ENCODE data around the gene DACH1.

DACH1 gene

GRCh38 chr13:71483733-71484132 lies 383.3 kb downstream of the DACH1 start:
- Mint-ChIP-seq H3K4me3 (no peak overlapping the region), H3K27me3 (no peaks in the 10 kb centered on the region), H3K4me1 (no peaks in the 10 kb centered on the region), H3K36me3 (no peaks in the 10 kb centered on the region), H3K9me3 (no peaks in the 10 kb centered on the region), H3K27ac (no peak overlapping the region)
- ATAC-seq (ENCODE audit: low read depth) (no peak), DNase-seq (ENCODE audit: low spot score in 2 of 2) (no peak)

GRCh38 chr13:71481501-71481900 lies 385.5 kb downstream of the DACH1 start:
- Mint-ChIP-seq H3K9me3 (no peaks in the 10 kb centered on the region), H3K4me1 (no peaks in the 10 kb centered on the region), H3K4me3 (no peak overlapping the region), H3K27ac (no peak overlapping the region), H3K36me3 (no peaks in the 10 kb centered on the region), H3K27me3 (no peaks in the 10 kb centered on the region)
- no peak for DNase-seq (ENCODE audit: low spot score in 2 of 2)
- ATAC-seq (ENCODE audit: low read depth), result no peak

GRCh38 chr13:71481046-71481445 lies 386.0 kb downstream of the DACH1 start:
- no peaks in the 10 kb centered on the region for H3K36me3 Mint-ChIP-seq
- H3K27me3 Mint-ChIP-seq, result no peaks in the 10 kb centered on the region
- ATAC-seq (ENCODE audit: low read depth) (no peak), DNase-seq (ENCODE audit: low spot score in 2 of 2) (no peak)
- H3K27ac Mint-ChIP-seq, result no peak overlapping the region
- H3K9me3 Mint-ChIP-seq, result no peaks in the 10 kb centered on the region
- no peaks in the 10 kb centered on the region for H3K4me1 Mint-ChIP-seq
- H3K4me3 Mint-ChIP-seq, result no peak overlapping the region

- no peak overlapping the region for H3K4me3 Mint-ChIP-seq
- no peak for DNase-seq (ENCODE audit: low spot score in 2 of 2)
Observed at GRCh38 chr13:71477735-71478134, 389.3 kb downstream of the DACH1 start.

GRCh38 chr13:71474936-71475335 lies 392.1 kb downstream of the DACH1 start:
- no peaks in the 10 kb centered on the region for H3K27me3 Mint-ChIP-seq
- H3K4me1 Mint-ChIP-seq, result no peaks in the 10 kb centered on the region
- no peak overlapping the region for H3K4me3 Mint-ChIP-seq
- no peak for DNase-seq (ENCODE audit: low spot score in 2 of 2)
- no peak for ATAC-seq (ENCODE audit: low read depth)
- H3K27ac Mint-ChIP-seq, result no peak overlapping the region
- peaks cover 4% of the 10 kb centered on the region for H3K9me3 Mint-ChIP-seq
- H3K36me3 Mint-ChIP-seq, result no peaks in the 10 kb centered on the region

More at GRCh38 chr13:71477735-71478134, 389.3 kb downstream of the DACH1 start:
- ATAC-seq (ENCODE audit: low read depth), result no peak
- Mint-ChIP-seq H3K27me3 (no peaks in the 10 kb centered on the region), H3K27ac (no peak overlapping the region), H3K4me1 (no peaks in the 10 kb centered on the region), H3K9me3 (no peaks in the 10 kb centered on the region), H3K36me3 (no peaks in the 10 kb centered on the region)

- no peak overlapping the region for H3K27ac Mint-ChIP-seq
- DNase-seq (ENCODE audit: low spot score in 2 of 2), result no peak
- H3K4me1 Mint-ChIP-seq, result no peaks in the 10 kb centered on the region
- no peak for ATAC-seq (ENCODE audit: low read depth)
- H3K27me3 Mint-ChIP-seq, result no peaks in the 10 kb centered on the region
- H3K9me3 Mint-ChIP-seq, result peaks cover 5% of the 10 kb centered on the region
- no peak overlapping the region for H3K4me3 Mint-ChIP-seq
- no peaks in the 10 kb centered on the region for H3K36me3 Mint-ChIP-seq
Observed at GRCh38 chr13:71469626-71470025, 397.4 kb downstream of the DACH1 start.

- DNase-seq (ENCODE audit: low spot score in 2 of 2), result no peak
- Mint-ChIP-seq H3K9me3 (peaks cover 1% of the 10 kb centered on the region), H3K27me3 (no peaks in the 10 kb centered on the region), H3K4me3 (no peak overlapping the region), H3K36me3 (no peaks in the 10 kb centered on the region), H3K27ac (no peak overlapping the region), H3K4me1 (no peaks in the 10 kb centered on the region)
- no peak for ATAC-seq (ENCODE audit: low read depth)
Observed at GRCh38 chr13:71464686-71465085, 402.3 kb downstream of the DACH1 start.

GRCh38 chr13:71461892-71462291 lies 405.1 kb downstream of the DACH1 start:
- Mint-ChIP-seq H3K4me1 (no peaks in the 10 kb centered on the region), H3K9me3 (peaks cover 1% of the 10 kb centered on the region), H3K27me3 (no peaks in the 10 kb centered on the region), H3K4me3 (no peak overlapping the region), H3K27ac (no peak overlapping the region), H3K36me3 (no peaks in the 10 kb centered on the region)
- ATAC-seq (ENCODE audit: low read depth) (no peak), DNase-seq (ENCODE audit: low spot score in 2 of 2) (no peak)

GRCh38 chr13:71460211-71460610 lies 406.8 kb downstream of the DACH1 start:
- Mint-ChIP-seq H3K27me3 (no peaks in the 10 kb centered on the region), H3K4me3 (no peak overlapping the region), H3K27ac (no peak overlapping the region), H3K36me3 (no peaks in the 10 kb centered on the region), H3K9me3 (no peaks in the 10 kb centered on the region), H3K4me1 (no peaks in the 10 kb centered on the region)
- ATAC-seq (ENCODE audit: low read depth) (no peak), DNase-seq (ENCODE audit: low spot score in 2 of 2) (no peak)

- Mint-ChIP-seq H3K4me1 (no peaks in the 10 kb centered on the region), H3K27me3 (no peaks in the 10 kb centered on the region), H3K27ac (no peak overlapping the region), H3K9me3 (no peaks in the 10 kb centered on the region), H3K36me3 (no peaks in the 10 kb centered on the region), H3K4me3 (no peak overlapping the region)
- DNase-seq (ENCODE audit: low spot score in 2 of 2) (no peak), ATAC-seq (ENCODE audit: low read depth) (no peak)
Observed at GRCh38 chr13:71459708-71460107, 407.3 kb downstream of the DACH1 start.

- H3K27me3 Mint-ChIP-seq, result no peaks in the 10 kb centered on the region
- H3K4me3 Mint-ChIP-seq, result no peak overlapping the region
- H3K4me1 Mint-ChIP-seq, result no peaks in the 10 kb centered on the region
- ATAC-seq (ENCODE audit: low read depth), result no peak
- H3K9me3 Mint-ChIP-seq, result no peaks in the 10 kb centered on the region
- DNase-seq (ENCODE audit: low spot score in 2 of 2), result no peak
- no peak overlapping the region for H3K27ac Mint-ChIP-seq
- no peaks in the 10 kb centered on the region for H3K36me3 Mint-ChIP-seq
Observed at GRCh38 chr13:71457645-71458044, 409.4 kb downstream of the DACH1 start.

- no peak for ATAC-seq (ENCODE audit: low read depth)
- Mint-ChIP-seq H3K4me1 (no peaks in the 10 kb centered on the region), H3K27ac (no peak overlapping the region), H3K27me3 (no peaks in the 10 kb centered on the region), H3K4me3 (no peak overlapping the region), H3K36me3 (no peaks in the 10 kb centered on the region), H3K9me3 (no peaks in the 10 kb centered on the region)
- no peak for DNase-seq (ENCODE audit: low spot score in 2 of 2)
Observed at GRCh38 chr13:71456136-71456535, 410.9 kb downstream of the DACH1 start.

- DNase-seq (ENCODE audit: low spot score in 2 of 2), result no peak
- Mint-ChIP-seq H3K36me3 (no peaks in the 10 kb centered on the region), H3K27ac (no peak overlapping the region), H3K9me3 (no peaks in the 10 kb centered on the region), H3K4me3 (no peak overlapping the region), H3K27me3 (no peaks in the 10 kb centered on the region), H3K4me1 (no peaks in the 10 kb centered on the region)
- ATAC-seq (ENCODE audit: low read depth), result no peak
Observed at GRCh38 chr13:71454509-71454908, 412.5 kb downstream of the DACH1 start.

- H3K27me3 Mint-ChIP-seq, result no peaks in the 10 kb centered on the region
- no peak for DNase-seq (ENCODE audit: low spot score in 2 of 2)
Observed at GRCh38 chr13:71448080-71448630, 418.8 kb downstream of the DACH1 start.

GRCh38 chr13:71437704-71438103 lies 429.3 kb downstream of the DACH1 start:
- no peak overlapping the region for H3K4me3 Mint-ChIP-seq
- no peaks in the 10 kb centered on the region for H3K36me3 Mint-ChIP-seq

More at GRCh38 chr13:71448080-71448630, 418.8 kb downstream of the DACH1 start:
- Mint-ChIP-seq H3K4me3 (no peak overlapping the region), H3K27ac (no peak overlapping the region), H3K4me1 (no peaks in the 10 kb centered on the region), H3K9me3 (no peaks in the 10 kb centered on the region), H3K36me3 (no peaks in the 10 kb centered on the region)
- no peak for ATAC-seq (ENCODE audit: low read depth)

More at GRCh38 chr13:71437704-71438103, 429.3 kb downstream of the DACH1 start:
- H3K27ac Mint-ChIP-seq, result no peak overlapping the region
- H3K27me3 Mint-ChIP-seq, result no peaks in the 10 kb centered on the region
- H3K4me1 Mint-ChIP-seq, result no peaks in the 10 kb centered on the region
- H3K9me3 Mint-ChIP-seq, result no peaks in the 10 kb centered on the region
- ATAC-seq (ENCODE audit: low read depth), result no peak
- no peak for DNase-seq (ENCODE audit: low spot score in 2 of 2)

All from memory B cell (primary cell).